NCI-H1048 (cell line): Measurements from ENCODE around the gene TMEM233.

ENCODE experiments used
- DNase-seq: peaks from one replicate; lab custom pipeline; 2025; lab: John Stamatoyannopoulos, UW

Gene TMEM233

DNA sequence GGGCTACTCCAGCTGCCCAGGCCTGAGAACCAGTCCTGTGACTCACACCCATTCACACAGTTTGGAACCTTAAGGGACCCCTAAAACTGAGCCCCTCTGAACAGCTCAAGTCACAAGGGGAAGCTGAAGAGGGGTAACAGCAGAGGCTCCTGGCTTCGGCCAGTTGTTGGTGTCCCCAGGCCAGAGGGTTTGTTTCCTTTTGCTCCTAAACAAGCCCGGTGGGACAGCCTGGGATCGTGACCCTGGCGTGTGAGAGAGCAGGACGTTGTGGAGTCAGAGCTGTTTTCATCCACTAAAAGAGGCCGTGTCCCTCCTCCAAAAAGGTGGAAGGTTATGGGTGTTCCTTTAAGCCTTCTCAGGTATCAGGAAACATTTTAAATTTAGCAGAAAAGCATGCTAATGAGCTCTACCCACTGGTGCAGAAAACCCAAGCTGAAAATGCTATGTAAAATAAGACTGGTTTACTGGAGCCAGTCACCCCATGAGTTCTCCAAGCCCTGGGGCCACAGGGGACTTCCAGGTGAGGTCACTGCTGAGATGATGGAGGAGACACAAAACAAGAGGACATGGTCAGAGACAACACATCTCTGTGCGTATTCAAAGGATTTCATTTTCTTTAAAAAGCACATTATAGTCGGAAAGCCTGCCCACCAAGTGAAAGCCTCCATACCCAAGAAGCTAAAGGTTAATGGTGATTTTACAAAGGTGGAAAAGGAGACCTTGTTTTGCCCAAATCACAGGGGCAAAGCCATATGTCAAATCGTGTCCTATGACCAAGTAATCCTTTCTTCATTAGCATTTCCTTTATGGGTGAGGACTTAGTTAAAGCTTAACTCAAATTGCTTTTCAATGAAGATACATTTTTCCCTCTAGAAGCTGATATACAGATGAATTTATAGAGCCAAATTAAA, 88.4 kb downstream of the TMEM233 start:
- DNase-seq: no peak

DNA sequence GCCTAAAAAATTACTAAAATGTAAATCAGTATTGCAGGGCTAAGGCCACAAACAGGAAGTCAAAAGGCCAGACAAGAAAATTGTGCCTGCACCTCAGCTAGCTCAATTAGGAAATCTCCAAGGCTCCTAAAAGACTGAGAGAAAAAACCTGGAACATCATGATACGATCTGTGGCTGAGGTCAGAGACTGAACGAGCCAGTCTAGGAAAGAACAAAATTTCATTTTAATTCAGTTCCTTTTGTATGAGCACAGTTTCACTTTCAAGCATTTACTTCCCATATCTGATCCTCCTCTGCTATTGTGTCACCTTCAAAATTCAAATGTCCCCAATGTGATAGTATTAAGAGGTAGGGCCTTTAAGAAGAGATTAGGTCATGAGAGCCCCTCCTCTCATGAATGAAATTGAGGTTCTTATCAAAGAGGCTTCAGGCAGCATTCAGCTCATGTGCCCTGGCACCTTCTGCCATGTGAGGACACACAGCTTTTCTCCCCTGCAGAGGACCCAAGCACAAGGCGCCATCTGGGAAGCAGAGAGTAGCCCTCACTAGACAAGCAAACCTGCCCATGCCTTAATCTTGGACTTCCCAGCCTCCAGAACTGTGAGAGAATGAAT, 89.2 kb downstream of the TMEM233 start:
- no peak for DNase-seq

DNA sequence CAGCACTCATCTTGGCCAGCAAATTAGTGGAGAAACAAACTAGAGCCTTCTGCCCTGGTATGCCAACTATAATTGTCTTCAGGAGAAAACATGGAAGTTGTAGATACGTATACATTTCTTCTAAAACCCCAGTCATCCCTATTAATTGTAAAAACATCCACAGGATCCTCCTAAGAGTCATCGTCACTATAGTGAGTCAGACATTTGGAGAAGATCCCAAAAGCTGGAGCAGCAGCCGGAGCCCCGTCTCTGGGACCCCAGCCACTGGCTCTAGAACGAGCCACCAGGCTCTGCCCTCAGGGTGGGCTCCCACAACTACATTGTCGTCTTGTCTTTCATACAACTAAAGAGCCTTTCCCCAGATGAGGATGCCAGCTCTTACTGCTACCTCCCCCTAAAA, 89.8 kb downstream of the TMEM233 start:
- no peak for DNase-seq

DNA sequence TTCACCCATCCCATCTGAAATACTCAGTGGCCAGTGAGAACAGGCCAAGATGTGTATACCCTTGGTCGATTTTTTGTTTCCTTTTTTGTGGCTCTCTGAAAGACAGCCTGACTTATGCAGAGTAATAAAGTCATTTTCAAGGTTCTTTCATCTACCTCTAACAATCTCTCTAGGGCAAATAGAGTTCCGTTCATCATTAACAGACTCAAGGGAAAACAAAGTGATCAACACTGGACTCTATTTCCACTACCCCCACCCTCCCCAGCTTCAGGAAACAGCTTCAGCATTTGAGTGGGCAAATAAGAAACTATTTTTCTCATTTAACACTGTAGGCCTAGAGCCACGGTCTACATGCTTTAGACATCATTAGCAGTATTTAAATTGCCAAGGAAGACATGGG, 90.2 kb downstream of the TMEM233 start:
- DNase-seq: no peak

- DNase-seq: no peak
These were observed 91.3 kb downstream of the TMEM233 start for GRCh38 chr12:119684711-119685369.

GRCh38 chr12:119685375-119685774, 91.8 kb downstream of the TMEM233 start:
- DNase-seq: no peak

DNA sequence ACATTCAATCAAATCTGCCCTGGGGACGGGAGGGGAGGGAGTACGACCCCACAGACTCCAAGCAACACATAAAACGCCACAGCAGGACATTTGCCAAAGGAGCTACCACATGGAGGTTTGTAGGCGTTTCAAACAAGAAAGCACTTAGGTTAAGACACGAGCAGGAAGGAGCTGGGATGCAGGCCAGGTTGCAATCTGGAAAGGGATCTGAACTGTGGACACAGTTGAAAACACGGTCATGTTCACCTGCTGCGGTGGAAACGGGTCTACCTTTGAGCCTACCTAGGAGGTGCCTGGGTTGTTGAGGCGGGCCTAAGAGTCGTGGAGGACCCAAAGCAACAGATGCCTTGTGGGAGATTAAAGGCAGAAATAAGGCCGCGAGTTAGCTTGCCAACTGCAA, 92.8 kb downstream of the TMEM233 start:
- DNase-seq: no peak

DNA sequence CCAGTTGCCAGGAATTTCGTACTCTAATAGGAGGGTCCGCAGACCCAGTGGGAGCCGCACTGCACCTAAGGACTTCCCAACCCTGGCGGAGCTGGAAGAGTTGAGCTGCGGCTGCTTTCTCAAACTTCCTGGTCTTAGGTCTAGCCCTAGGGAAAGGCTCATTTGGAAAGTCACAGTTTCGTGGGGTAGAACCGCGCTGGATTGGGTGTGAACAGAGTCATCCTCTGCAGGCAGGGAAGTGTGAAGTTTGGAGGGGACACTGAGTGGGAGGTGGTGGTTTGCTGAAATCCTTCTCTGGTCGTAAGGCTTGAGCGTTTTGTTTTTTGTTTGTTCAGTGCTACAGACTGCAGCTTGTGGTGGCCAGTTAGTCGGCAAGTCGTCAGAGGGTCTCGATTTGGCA, 93.2 kb downstream of the TMEM233 start:
- no peak for DNase-seq

DNA sequence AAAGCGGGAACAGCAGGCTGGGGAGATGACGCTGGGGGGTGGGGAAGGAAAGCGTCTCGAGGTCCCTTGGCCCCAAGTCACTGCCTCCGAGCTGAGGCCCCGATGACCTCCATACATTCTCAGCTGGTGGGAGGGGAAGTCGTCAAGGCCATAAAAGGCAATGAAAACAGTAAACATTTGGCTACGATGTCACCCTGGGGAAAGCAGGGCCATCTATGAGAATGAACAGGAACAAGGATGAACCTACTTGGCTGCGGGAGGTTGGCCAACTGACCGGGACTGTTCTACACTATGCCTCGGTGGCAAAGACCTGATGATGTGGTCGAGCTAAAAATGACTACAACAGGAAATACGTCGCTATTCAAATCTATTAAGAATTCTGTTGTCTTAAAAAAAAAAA, 93.8 kb downstream of the TMEM233 start:
- DNase-seq: no peak

GRCh38 chr12:119687879-119688278, 94.3 kb downstream of the TMEM233 start:
- DNase-seq: no peak

- no peak for DNase-seq
These were observed 96.4 kb downstream of the TMEM233 start for GRCh38 chr12:119689935-119690500.

DNA sequence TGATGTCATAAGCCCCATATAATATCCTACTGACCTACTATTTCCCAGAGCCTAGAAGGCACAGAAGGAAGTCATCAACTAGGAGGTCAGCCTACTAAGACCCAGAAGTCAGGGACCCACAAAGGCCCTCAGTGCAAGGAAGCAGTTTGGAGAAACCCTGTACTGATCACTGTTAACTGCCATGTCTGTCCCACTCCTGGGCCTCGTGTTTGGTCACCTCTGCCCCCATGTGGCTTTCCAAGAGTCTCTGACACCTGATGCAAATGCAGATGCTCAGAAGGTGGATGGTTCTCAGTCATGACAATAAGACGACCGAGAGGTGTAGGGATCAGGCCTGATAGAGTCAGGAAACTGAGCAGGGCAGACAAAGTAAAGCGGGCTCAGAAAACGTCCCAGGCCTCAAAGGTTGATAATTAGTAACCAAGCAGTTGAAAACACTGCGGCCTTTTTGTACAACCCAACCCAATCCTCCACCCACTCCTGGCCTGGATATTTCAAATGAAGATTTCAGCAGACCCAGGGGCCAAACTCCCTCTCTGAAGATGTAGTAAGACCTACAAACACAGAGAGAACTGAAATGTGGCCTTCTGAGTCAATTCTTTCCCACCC, 97.7 kb downstream of the TMEM233 start:
- DNase-seq: no peak

GRCh38 chr12:119692410-119692809, 98.8 kb downstream of the TMEM233 start:
- DNase-seq: no peak
